Cardiac fibroblast (primary cell): ENCODE measurements around the gene EEPD1.

Source experiments
- DNase-seq, 2 donors: peaks; one replicate each; pipeline versions ENCODE4 v3.0.0 to v3.0.0-alpha.2; 2010; ENCODE audit warnings: low read depth in 2 of 2
- H3K4me3 ChIP-seq, 2 donors: replicated peaks in 1 of 2; 1 replicate in 1 of 2; 2 replicates in 1 of 2; pipeline ENCODE4 v1.5.1; 2011; ENCODE audit warnings: low read depth in 2 of 2, low read length in 2 of 2, mild to moderate bottlenecking in 2 of 2, moderate library complexity in 1 of 2
- CTCF ChIP-seq: IDR thresholded peaks from one replicate; pipeline ENCODE4 v1.5.1; 2011; ENCODE audit warnings: low read depth, mild to moderate bottlenecking, low read length, inconsistent platforms

EEPD1 gene

GRCh38 chr7:36226151-36226550 is 73.1 kb downstream of the EEPD1 start:
- no peak for TF ChIP-seq CTCF
- no peak for DNase-seq
- no peak overlapping the region for H3K4me3 ChIP-seq

GRCh38 chr7:36227223-36227622 is 74.2 kb downstream of the EEPD1 start:
- peak; percentile 28 to 62 for DNase-seq
- H3K4me3 ChIP-seq = no peak overlapping the region
- no peak for TF ChIP-seq CTCF

GRCh38 chr7:36228039-36228438 is 75.0 kb downstream of the EEPD1 start:
- DNase-seq = no peak
- no peak for TF ChIP-seq CTCF
- H3K4me3 ChIP-seq = no peak overlapping the region

GRCh38 chr7:36231406-36231805 is 78.4 kb downstream of the EEPD1 start:
- no peak for TF ChIP-seq CTCF
- no peak for DNase-seq
- H3K4me3 ChIP-seq = no peak overlapping the region

- no peak for TF ChIP-seq CTCF
- H3K4me3 ChIP-seq = no peak overlapping the region
- no peak for DNase-seq
Measured at GRCh38 chr7:36232555-36232954, 79.5 kb downstream of the EEPD1 start.

DNA sequence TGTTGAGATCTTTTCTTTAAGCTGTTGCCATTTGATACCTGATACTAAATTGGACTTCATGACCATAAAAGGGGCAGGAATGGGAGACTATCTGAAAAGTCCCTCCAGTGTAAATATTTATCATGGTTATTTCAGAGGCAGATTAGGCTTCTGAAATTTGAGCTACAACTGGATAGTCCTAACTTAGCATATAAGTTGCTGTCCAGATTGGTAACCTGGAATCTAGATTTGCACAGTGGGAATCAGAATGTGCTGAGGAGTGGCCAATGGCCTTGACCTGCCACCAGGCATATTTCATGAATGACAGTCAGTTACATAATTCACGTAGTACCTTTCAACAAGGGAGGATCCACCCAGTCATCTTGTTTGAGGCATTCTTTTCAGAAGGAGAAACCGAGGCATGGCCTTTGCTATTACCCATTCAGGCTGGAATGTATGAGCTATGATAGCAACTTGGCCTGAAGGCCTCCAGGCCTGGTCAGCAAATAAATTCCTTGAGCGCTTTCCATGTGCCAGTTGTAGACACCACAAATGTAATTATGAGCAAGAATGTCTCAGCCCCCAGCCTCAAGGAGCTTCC is 80.0 kb downstream of the EEPD1 start:
- DNase-seq = no peak
- TF ChIP-seq CTCF = no peak
- no peak overlapping the region for H3K4me3 ChIP-seq

DNA sequence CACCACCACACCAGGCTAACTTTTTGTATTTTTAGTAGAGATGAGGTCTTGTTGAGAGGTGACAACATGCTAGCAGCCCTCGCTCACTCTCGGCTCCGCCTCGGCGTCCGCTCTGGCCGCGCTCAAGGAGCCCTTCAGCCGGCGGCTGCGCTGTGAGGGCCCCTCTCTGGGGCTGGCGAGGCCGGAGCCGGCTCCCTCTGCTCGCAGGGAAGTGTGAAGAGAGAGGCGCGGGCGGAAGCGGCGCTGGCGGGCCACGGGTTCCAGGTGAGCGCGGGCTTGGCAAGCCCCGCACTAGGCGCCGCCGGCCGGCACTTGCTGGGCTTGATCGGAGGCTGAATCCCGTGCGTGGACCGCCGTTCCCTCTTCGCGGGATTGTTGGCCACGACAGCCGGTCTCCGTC is 83.0 kb downstream of the EEPD1 start:
- TF ChIP-seq CTCF = no peak
- no peak overlapping the region for H3K4me3 ChIP-seq
- no peak for DNase-seq
